Epithelial cell of proximal tubule (primary cell): ENCODE results near the gene NUP37. TPM values are rescaled to one million over a fixed set of nuclear protein-coding genes. Genes with fewer than 3 reads are reported as not detected.

Source experiments
- DNase-seq: peaks from one replicate; pipeline ENCODE4 v3.0.0-alpha.2; 2011; ENCODE audit warnings: low read depth
- H3K4me3 ChIP-seq: 2 replicates; pipeline ENCODE4 v1.5.1; 2011; ENCODE audit warnings: low read depth, mild to moderate bottlenecking, low read length
- CTCF ChIP-seq: conservative IDR thresholded peaks from 2 replicates; pipeline ENCODE4 v1.5.1; 2012; ENCODE audit warnings: low read depth, mild to moderate bottlenecking, low read length
- total RNA-seq: library from RNA; depleted of rRNA; stranded (reverse); fragments of >200 nt; gene quantifications from 2 replicates; pipeline ENCODE4 v1.2.3, GENCODE V29; 2015

Gene NUP37
- total RNA-seq, 1 donor from 2014 or later, result 61.9 TPM

GRCh38 chr12:102043928-102044327 is 76.0 kb downstream of the NUP37 start:
- TF ChIP-seq CTCF, result no peak
- no peak overlapping the region for H3K4me3 ChIP-seq
- DNase-seq, result no peak

- no peak for TF ChIP-seq CTCF
- no peak overlapping the region for H3K4me3 ChIP-seq
- no peak for DNase-seq
These were observed 85.7 kb downstream of the NUP37 start for GRCh38 chr12:102033991-102034745.

- no peak for DNase-seq
- no peak overlapping the region for H3K4me3 ChIP-seq
- TF ChIP-seq CTCF, result no peak
These were observed 88.1 kb downstream of the NUP37 start for GRCh38 chr12:102031852-102032251.

- H3K4me3 ChIP-seq, result no peak overlapping the region
- no peak for DNase-seq
- no peak for TF ChIP-seq CTCF
These were observed 90.8 kb downstream of the NUP37 start for GRCh38 chr12:102029141-102029540.

- peak; percentile 13 for TF ChIP-seq CTCF
- no peak for DNase-seq
- H3K4me3 ChIP-seq, result no peak overlapping the region
These were observed 93.2 kb downstream of the NUP37 start for GRCh38 chr12:102026728-102027127.

- no peak overlapping the region for H3K4me3 ChIP-seq
- no peak for DNase-seq
- TF ChIP-seq CTCF, result no peak
These were observed 95.1 kb downstream of the NUP37 start for GRCh38 chr12:102024765-102025164.

GRCh38 chr12:102023343-102023930 is 96.5 kb downstream of the NUP37 start:
- DNase-seq, result peak; percentile 59
- H3K4me3 ChIP-seq, result no peak overlapping the region
- no peak for TF ChIP-seq CTCF
